Measurements from ENCODE around the gene VAPA.
"Not testable (repeated sequence)": the region's sequence is repeated elsewhere in the genome, so short reads cannot be mapped to it uniquely, and the experiment has no call there.

VAPA gene

GRCh38 chr18:9887992-9888391 lies 25.8 kb upstream of the VAPA start:
- no peak for DNase-seq

GRCh38 chr18:9890196-9890595 lies 23.6 kb upstream of the VAPA start:
- no peak for DNase-seq

GRCh38 chr18:9890957-9891356 lies 22.9 kb upstream of the VAPA start:
- no peak for DNase-seq

- DNase-seq = not testable (repeated sequence)
Observed at GRCh38 chr18:9891515-9891914, 22.3 kb upstream of the VAPA start.

- DNase-seq = no peak
Observed at GRCh38 chr18:9894454-9895068, 19.3 kb upstream of the VAPA start.

GRCh38 chr18:9897129-9897528 lies 16.7 kb upstream of the VAPA start:
- DNase-seq = no peak

GRCh38 chr18:9897787-9898291 lies 16.0 kb upstream of the VAPA start:
- not testable (repeated sequence) for DNase-seq

- DNase-seq = no peak
Observed at GRCh38 chr18:9898792-9899549, 14.8 kb upstream of the VAPA start.

GRCh38 chr18:9899550-9899930 lies 14.3 kb upstream of the VAPA start:
- DNase-seq = not testable (repeated sequence)

- no peak for DNase-seq
Observed at GRCh38 chr18:9900699-9901098, 13.1 kb upstream of the VAPA start.

- no peak for DNase-seq
Observed at GRCh38 chr18:9901377-9901776, 12.4 kb upstream of the VAPA start.

GRCh38 chr18:9902264-9902663 lies 11.6 kb upstream of the VAPA start:
- DNase-seq = not testable (repeated sequence)

- DNase-seq = no peak
Observed at GRCh38 chr18:9902832-9903231, 11.0 kb upstream of the VAPA start.

- DNase-seq = no peak
Observed at GRCh38 chr18:9905401-9905922, 8.4 kb upstream of the VAPA start.

GRCh38 chr18:9906481-9906880 lies 7.3 kb upstream of the VAPA start:
- DNase-seq = no peak

GRCh38 chr18:9907867-9908266 lies 5.9 kb upstream of the VAPA start:
- DNase-seq = no peak

GRCh38 chr18:9910071-9910470 lies 3.7 kb upstream of the VAPA start:
- DNase-seq = no peak

- DNase-seq = no peak
Observed at GRCh38 chr18:9910661-9911060, 3.2 kb upstream of the VAPA start.

GRCh38 chr18:9911226-9911625 lies 2.6 kb upstream of the VAPA start:
- no peak for DNase-seq

- DNase-seq = not testable (repeated sequence)
Observed at GRCh38 chr18:9912285-9912684, 1.5 kb upstream of the VAPA start.

GRCh38 chr18:9913151-9913525 lies 678 bp upstream of the VAPA start:
- no peak for DNase-seq

- no peak for DNase-seq
Observed at GRCh38 chr18:9914334-9914583, 443 bp downstream of the VAPA start.

- DNase-seq = no peak
Observed at GRCh38 chr18:9914584-9915290, 921 bp downstream of the VAPA start.

Measured in NCI-H1105 (cell line).